WTC11 (cell line): ENCODE measurements around the gene SUPT3H. TPM values are rescaled to one million over a fixed set of nuclear protein-coding genes. Genes with fewer than 3 reads are reported as not detected.

ENCODE experiments used
- ATAC-seq: fragments of 200-7000 bp; cut with Tn5 transposase; 2 replicates; pipeline ENCODE4 v1.10.0; 2021; ENCODE audit warnings: mild to moderate bottlenecking, moderate library complexity
- CTCF ChIA-PET: fragments of 300-600 bp; sonication (Branson Sonifier 250); formaldehyde crosslinking; loops from one replicate; lab custom pipeline; 2021; ENCODE audit warnings: antibody characterized with exemption; lab: Charles Lee
- POLR2A ChIA-PET: fragments of 350-600 bp; sonication (Branson Sonifier 250); formaldehyde crosslinking; loops from one replicate; lab custom pipeline; 2021; ENCODE audit warnings: antibody characterized with exemption; lab: Charles Lee
- DNase-seq: peaks from one replicate; pipeline ENCODE4 v3.0.0; 2021; ENCODE audit warnings: low spot score
- H3K27ac Mint-ChIP-seq: 2 replicates; pipeline ENCODE4 v1.8.0; 2021; ENCODE audit warnings: mixed read lengths
- H3K27me3 Mint-ChIP-seq: 2 replicates; pipeline ENCODE4 v1.8.0; 2021; ENCODE audit warnings: low read depth, mild to moderate bottlenecking, moderate library complexity, mixed read lengths
- H3K36me3 Mint-ChIP-seq: 2 replicates; pipeline ENCODE4 v1.8.0; 2021; ENCODE audit warnings: mixed read lengths
- H3K4me1 Mint-ChIP-seq: 2 replicates; pipeline ENCODE4 v1.8.0; 2022; ENCODE audit warnings: mixed read lengths
- H3K4me3 Mint-ChIP-seq: 2 replicates; pipeline ENCODE4 v1.8.0; 2021; ENCODE audit warnings: mild to moderate bottlenecking, moderate library complexity, mixed read lengths
- H3K9me3 Mint-ChIP-seq: 2 replicates; pipeline ENCODE4 v1.8.0; 2021; ENCODE audit warnings: mixed read lengths
- AR ChIP-seq: fragments of 250-450 bp; sonication (Bioruptor Pico); IDR thresholded peaks from 2 replicates; pipeline ENCODE4 v1.9.0; 2021; ENCODE audit warnings: mild to moderate bottlenecking
- ATF6 ChIP-seq: sonication (generic); formaldehyde crosslinking; IDR thresholded peaks from 2 replicates; pipeline ENCODE4 v1.8.1; 2023; ENCODE audit warnings: mild to moderate bottlenecking, missing genetic modification reagents
- CDX4 ChIP-seq: fragments of 250-450 bp; sonication (Bioruptor Pico); IDR thresholded peaks from 2 replicates; pipeline ENCODE4 v1.9.0; 2021; ENCODE audit warnings: moderate library complexity, mild to moderate bottlenecking, inconsistent platforms, borderline replicate concordance
- CREB1 ChIP-seq: sonication (generic); formaldehyde crosslinking; IDR thresholded peaks from 2 replicates; pipeline ENCODE4 v1.8.0; 2023; ENCODE audit warnings: mild to moderate bottlenecking, missing genetic modification reagents
- CREM ChIP-seq: sonication (generic); formaldehyde crosslinking; IDR thresholded peaks from 2 replicates; pipeline ENCODE4 v1.8.1; 2022; ENCODE audit warnings: mild to moderate bottlenecking, missing genetic modification reagents, moderate library complexity
- ESRRA ChIP-seq: sonication (generic); formaldehyde crosslinking; IDR thresholded peaks from 2 replicates; pipeline ENCODE4 v1.8.1; 2022; ENCODE audit warnings: mild to moderate bottlenecking, missing genetic modification reagents, borderline replicate concordance
- FOXK1 ChIP-seq: sonication (generic); formaldehyde crosslinking; IDR thresholded peaks from 2 replicates; pipeline ENCODE4 v1.8.0; 2022; ENCODE audit warnings: mild to moderate bottlenecking, moderate library complexity, missing genetic modification reagents
- GABPB1 ChIP-seq: sonication (generic); formaldehyde crosslinking; IDR thresholded peaks from 2 replicates; pipeline ENCODE4 v1.8.1; 2023; ENCODE audit warnings: mild to moderate bottlenecking, missing genetic modification reagents
- HMGXB4 ChIP-seq: sonication (generic); formaldehyde crosslinking; IDR thresholded peaks from 2 replicates; pipeline ENCODE4 v1.8.1; 2023; ENCODE audit warnings: mild to moderate bottlenecking, moderate library complexity, missing genetic modification reagents
- JAZF1 ChIP-seq: fragments of 250-450 bp; sonication (Bioruptor Pico); IDR thresholded peaks from 2 replicates; pipeline ENCODE4 v1.9.0; 2021; ENCODE audit warnings: moderate library complexity, mild to moderate bottlenecking, inconsistent platforms
- KAT7 ChIP-seq: sonication (generic); formaldehyde crosslinking; IDR thresholded peaks from 2 replicates; pipeline ENCODE4 v1.8.1; 2023; ENCODE audit warnings: missing genetic modification reagents, mild to moderate bottlenecking, borderline replicate concordance
- NFATC4 ChIP-seq: fragments of 250-450 bp; sonication (Bioruptor Pico); IDR thresholded peaks from 2 replicates; pipeline ENCODE4 v1.9.0; 2021; ENCODE audit warnings: mild to moderate bottlenecking
- NFYB ChIP-seq: sonication (generic); formaldehyde crosslinking; conservative IDR thresholded peaks from 2 replicates; pipeline ENCODE4 v1.8.0; 2022; ENCODE audit warnings: low read depth, missing genetic modification reagents
- NR3C1 ChIP-seq: sonication (generic); formaldehyde crosslinking; conservative IDR thresholded peaks from 2 replicates; pipeline ENCODE4 v1.8.1; 2023; ENCODE audit warnings: low read depth, mild to moderate bottlenecking, missing genetic modification reagents
- RELA ChIP-seq: sonication (generic); formaldehyde crosslinking; IDR thresholded peaks from 2 replicates; pipeline ENCODE4 v1.8.1; 2022; ENCODE audit warnings: missing genetic modification reagents, mild to moderate bottlenecking, borderline replicate concordance
- SMAD4 ChIP-seq: sonication (generic); formaldehyde crosslinking; IDR thresholded peaks from 2 replicates; pipeline ENCODE4 v1.8.0; 2022; ENCODE audit warnings: mild to moderate bottlenecking, missing genetic modification reagents
- ZBTB21 ChIP-seq: sonication (generic); formaldehyde crosslinking; IDR thresholded peaks from 2 replicates; pipeline ENCODE4 v1.8.1; 2023; ENCODE audit warnings: mild to moderate bottlenecking, missing genetic modification reagents, borderline replicate concordance
- ZNF121 ChIP-seq: sonication (generic); formaldehyde crosslinking; IDR thresholded peaks from 2 replicates; pipeline ENCODE4 v1.8.0; 2023; ENCODE audit warnings: missing genetic modification reagents
- ZNF317 ChIP-seq: sonication (generic); formaldehyde crosslinking; IDR thresholded peaks from 2 replicates; pipeline ENCODE4 v1.8.1; 2023; ENCODE audit warnings: low read depth, mild to moderate bottlenecking, moderate library complexity, missing genetic modification reagents, borderline replicate concordance
- ZNF396 ChIP-seq: fragments of 250-450 bp; sonication (Bioruptor Pico); IDR thresholded peaks from 2 replicates; pipeline ENCODE4 v1.8.0; 2021; ENCODE audit warnings: mild to moderate bottlenecking, moderate library complexity, borderline replicate concordance
- ZNF423 ChIP-seq: fragments of 250-450 bp; sonication (Bioruptor Pico); IDR thresholded peaks from 2 replicates; pipeline ENCODE4 v2.1.2; 2022; ENCODE audit warnings: mild to moderate bottlenecking, moderate library complexity
- ZNF671 ChIP-seq: fragments of 250-450 bp; sonication (Bioruptor Pico); IDR thresholded peaks from 2 replicates; pipeline ENCODE4 v1.8.0; 2021; ENCODE audit warnings: mild to moderate bottlenecking
- total RNA-seq: library from RNA; stranded (reverse); gene quantifications from 3 replicates; pipeline ENCODE4 v1.2.3, GENCODE V29; 2021
- TF ChIP-seq, protein P1 (sequence below): sonication (generic); formaldehyde crosslinking; IDR thresholded peaks from 2 replicates; pipeline ENCODE4 v1.8.1; 2023; ENCODE audit warnings: mild to moderate bottlenecking, missing genetic modification reagents, moderate library complexity
- TF ChIP-seq, protein P2 (sequence below): sonication (generic); formaldehyde crosslinking; IDR thresholded peaks from 2 replicates; pipeline ENCODE4 v1.8.0; 2022; ENCODE audit warnings: mild to moderate bottlenecking, missing genetic modification reagents
- TF ChIP-seq, protein P3 (sequence below): sonication (generic); formaldehyde crosslinking; IDR thresholded peaks from 2 replicates; pipeline ENCODE4 v1.8.0; 2023; ENCODE audit warnings: missing genetic modification reagents
- TF ChIP-seq, protein P4 (sequence below): sonication (generic); formaldehyde crosslinking; IDR thresholded peaks from 2 replicates; pipeline ENCODE4 v1.8.1; 2022; ENCODE audit warnings: missing genetic modification reagents, borderline replicate concordance

Gene SUPT3H
- total RNA-seq, 1 experiment from 2014 or later: 15.3 TPM

DNA sequence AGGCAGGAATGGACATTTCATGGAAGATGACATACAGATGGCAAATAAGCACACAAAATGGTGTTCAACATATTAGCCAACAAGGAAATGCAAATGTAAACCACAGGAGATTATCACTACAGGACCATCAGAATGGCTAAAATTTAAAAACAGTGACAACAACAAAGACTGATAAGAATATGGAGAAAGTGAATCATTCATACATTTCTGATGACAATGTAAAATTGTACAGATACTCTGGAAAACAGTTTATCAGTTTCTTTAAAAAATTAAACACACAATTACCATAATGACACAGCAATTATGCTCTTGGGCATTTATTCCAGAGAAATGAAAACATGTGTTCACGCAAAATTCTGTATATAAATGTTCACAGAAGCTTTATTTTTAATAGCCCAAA lies 155.4 kb downstream of the SUPT3H start (continued):
- TF ChIP-seq GABPB1 (CRISPR knock-in tag) (no peak), FOXK1 (CRISPR knock-in tag) (no peak), ATF6 (no peak), SMAD4 (CRISPR knock-in tag) (no peak), ZNF317 (CRISPR knock-in tag) (no peak), ZBTB21 (no peak), CDX4 (CRISPR knock-in tag) (no peak), ZNF121 (no peak)
- TF ChIP-seq, protein P1, sequence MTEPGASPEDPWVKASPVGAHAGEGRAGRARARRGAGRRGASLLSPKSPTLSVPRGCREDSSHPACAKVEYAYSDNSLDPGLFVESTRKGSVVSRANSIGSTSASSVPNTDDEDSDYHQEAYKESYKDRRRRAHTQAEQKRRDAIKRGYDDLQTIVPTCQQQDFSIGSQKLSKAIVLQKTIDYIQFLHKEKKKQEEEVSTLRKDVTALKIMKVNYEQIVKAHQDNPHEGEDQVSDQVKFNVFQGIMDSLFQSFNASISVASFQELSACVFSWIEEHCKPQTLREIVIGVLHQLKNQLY (CRISPR knock-in tag): no peak
- TF ChIP-seq, protein P2, sequence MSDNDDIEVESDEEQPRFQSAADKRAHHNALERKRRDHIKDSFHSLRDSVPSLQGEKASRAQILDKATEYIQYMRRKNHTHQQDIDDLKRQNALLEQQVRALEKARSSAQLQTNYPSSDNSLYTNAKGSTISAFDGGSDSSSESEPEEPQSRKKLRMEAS (CRISPR knock-in tag): no peak
- TF ChIP-seq, protein P3, sequence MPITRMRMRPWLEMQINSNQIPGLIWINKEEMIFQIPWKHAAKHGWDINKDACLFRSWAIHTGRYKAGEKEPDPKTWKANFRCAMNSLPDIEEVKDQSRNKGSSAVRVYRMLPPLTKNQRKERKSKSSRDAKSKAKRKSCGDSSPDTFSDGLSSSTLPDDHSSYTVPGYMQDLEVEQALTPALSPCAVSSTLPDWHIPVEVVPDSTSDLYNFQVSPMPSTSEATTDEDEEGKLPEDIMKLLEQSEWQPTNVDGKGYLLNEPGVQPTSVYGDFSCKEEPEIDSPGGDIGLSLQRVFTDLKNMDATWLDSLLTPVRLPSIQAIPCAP (CRISPR knock-in tag): no peak

GRCh38 chr6:45215759-45216158 lies 162.0 kb downstream of the SUPT3H start:
- ChIA-PET POLR2A (no interaction called here), CTCF (no interaction called here)
- no peaks in the 10 kb centered on the region for H3K27me3 Mint-ChIP-seq
- TF ChIP-seq HMGXB4 (CRISPR knock-in tag) (no peak), JAZF1 (no peak), CREB1 (no peak), KAT7 (CRISPR knock-in tag) (no peak), ZNF671 (CRISPR knock-in tag) (no peak), NFATC4 (CRISPR knock-in tag) (no peak), NR3C1 (CRISPR knock-in tag) (no peak), RELA (CRISPR knock-in tag) (no peak), AR (CRISPR knock-in tag) (no peak), ESRRA (no peak), ZNF423 (CRISPR knock-in tag) (no peak), ZNF396 (CRISPR knock-in tag) (no peak), NFYB (CRISPR knock-in tag) (no peak), CREM (no peak), FOXK1 (CRISPR knock-in tag) (no peak)
- TF ChIP-seq, protein P2 (CRISPR knock-in tag): no peak
- TF ChIP-seq, protein P4, sequence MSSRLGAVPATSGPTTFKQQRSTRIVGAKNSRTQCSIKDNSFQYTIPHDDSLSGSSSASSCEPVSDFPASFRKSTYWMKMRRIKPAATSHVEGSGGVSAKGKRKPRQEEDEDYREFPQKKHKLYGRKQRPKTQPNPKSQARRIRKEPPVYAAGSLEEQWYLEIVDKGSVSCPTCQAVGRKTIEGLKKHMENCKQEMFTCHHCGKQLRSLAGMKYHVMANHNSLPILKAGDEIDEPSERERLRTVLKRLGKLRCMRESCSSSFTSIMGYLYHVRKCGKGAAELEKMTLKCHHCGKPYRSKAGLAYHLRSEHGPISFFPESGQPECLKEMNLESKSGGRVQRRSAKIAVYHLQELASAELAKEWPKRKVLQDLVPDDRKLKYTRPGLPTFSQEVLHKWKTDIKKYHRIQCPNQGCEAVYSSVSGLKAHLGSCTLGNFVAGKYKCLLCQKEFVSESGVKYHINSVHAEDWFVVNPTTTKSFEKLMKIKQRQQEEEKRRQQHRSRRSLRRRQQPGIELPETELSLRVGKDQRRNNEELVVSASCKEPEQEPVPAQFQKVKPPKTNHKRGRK (CRISPR knock-in tag): no peak
- TF ChIP-seq, protein P3 (CRISPR knock-in tag): no peak

More at GRCh38 chr6:45215759-45216158, 162.0 kb downstream of the SUPT3H start:
- ATAC-seq: no peak
- Mint-ChIP-seq H3K9me3 (peaks cover 15% of the 10 kb centered on the region), H3K4me3 (no peak overlapping the region), H3K36me3 (peaks cover 9% of the 10 kb centered on the region), H3K4me1 (peaks cover 25% of the 10 kb centered on the region), H3K27ac (no peak overlapping the region)
- no peak for DNase-seq
